HG03432 (cell line): ENCODE data around the gene RINL.

Source experiments
- ATAC-seq: cut with Tn5 transposase; IDR thresholded peaks from one replicate; pipeline ENCODE4 v1.9.1; 2021; ENCODE audit warnings: mild to moderate bottlenecking, moderate library complexity; ENCODE audit not compliant: unreplicated experiment

RINL gene

GRCh38 chr19:38849860-38850435 is 28.1 kb downstream of the RINL start, which contains the start of gene HNRNPL:
TSS of gene HNRNPL (minus strand) at chr19:38849986. CDS start at chr19:38849966, 20 bp downstream.
- peak; percentile 51 for ATAC-seq

- ATAC-seq = peak; percentile 29
These were observed 28.8 kb downstream of the RINL start for GRCh38 chr19:38849147-38849859.

- ATAC-seq = no peak
These were observed 29.6 kb downstream of the RINL start for GRCh38 chr19:38848299-38849146.

DNA sequence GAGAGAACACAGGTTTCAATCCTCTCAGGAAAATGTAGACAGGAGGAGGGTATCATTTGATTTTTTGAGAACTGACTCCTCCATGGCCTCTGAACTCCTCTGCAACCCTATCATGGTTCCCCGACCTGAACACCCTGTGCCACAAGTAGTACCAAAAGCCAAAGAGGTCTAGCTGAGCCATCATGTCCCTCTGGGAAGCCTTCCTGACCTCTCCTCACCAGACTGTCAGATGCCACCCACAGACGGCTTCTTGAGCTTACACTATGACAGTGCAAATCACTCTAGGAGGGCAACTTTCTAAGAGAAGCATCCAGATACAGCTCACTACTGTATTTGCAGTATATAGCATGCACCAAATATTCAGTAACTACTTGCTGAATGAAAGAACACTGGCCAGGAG is 32.0 kb downstream of the RINL start:
- ATAC-seq = no peak

DNA sequence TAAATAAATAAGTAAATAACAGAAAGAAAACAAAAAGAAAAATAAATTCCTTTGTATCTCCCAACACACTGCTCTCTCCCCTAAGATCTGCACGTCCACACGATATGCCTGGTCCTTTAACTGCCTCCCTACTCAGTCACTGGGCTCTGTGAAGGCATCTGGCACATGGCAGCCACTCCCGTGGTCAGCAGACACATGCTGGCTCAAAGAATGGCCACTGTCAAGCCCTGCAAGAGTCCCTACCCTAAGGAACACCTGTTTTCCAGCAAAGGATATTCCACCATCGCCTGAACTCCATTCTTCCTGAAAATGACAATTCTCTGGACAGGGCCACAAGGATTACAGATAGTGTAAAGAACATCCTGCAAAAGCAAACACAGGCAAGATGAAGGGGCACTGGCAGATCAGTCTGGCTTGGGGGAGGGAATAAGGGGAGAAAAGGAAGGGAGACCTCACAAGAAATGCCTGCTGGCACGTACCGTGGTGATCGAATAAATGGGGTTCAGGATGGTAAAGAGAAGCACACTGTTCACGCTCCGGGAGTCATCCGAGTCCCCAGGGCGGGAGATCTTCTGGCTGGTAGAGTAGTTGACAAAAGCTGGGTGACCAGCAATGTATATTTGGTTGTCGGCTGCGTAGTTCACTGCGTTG is 32.6 kb downstream of the RINL start:
- ATAC-seq = no peak

GRCh38 chr19:38844093-38844686 is 33.9 kb downstream of the RINL start:
- no peak for ATAC-seq

DNA sequence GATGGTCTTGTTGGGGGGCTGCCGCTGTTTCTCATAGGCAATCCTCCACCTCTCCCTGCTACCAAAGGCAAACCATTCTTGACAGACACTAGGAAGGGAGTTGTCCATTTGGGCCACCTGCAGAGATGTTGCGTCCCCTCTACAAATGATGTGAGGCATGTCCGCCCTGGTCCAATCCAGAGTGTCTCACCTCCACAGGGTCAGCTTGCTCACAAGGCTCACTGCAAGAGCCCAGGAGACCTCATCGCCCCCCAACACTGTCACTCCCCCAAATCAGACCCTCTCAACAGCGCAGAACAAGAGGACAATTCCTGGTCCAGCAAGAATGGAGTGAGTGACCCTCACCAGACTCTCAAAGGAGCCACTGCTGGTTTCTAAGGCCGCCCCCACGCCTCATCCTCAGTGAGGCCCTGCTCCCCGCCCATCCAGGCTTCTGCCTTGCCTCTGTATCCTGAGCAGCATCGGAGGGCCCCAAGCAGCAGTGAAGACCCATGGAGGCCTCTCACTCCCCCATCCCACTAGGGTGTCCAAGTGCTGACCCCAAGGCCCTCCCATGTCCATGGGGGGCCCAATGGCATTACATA is 34.8 kb downstream of the RINL start:
- ATAC-seq = no peak

- no peak for ATAC-seq
These were observed 35.5 kb downstream of the RINL start for GRCh38 chr19:38842439-38843174.

DNA sequence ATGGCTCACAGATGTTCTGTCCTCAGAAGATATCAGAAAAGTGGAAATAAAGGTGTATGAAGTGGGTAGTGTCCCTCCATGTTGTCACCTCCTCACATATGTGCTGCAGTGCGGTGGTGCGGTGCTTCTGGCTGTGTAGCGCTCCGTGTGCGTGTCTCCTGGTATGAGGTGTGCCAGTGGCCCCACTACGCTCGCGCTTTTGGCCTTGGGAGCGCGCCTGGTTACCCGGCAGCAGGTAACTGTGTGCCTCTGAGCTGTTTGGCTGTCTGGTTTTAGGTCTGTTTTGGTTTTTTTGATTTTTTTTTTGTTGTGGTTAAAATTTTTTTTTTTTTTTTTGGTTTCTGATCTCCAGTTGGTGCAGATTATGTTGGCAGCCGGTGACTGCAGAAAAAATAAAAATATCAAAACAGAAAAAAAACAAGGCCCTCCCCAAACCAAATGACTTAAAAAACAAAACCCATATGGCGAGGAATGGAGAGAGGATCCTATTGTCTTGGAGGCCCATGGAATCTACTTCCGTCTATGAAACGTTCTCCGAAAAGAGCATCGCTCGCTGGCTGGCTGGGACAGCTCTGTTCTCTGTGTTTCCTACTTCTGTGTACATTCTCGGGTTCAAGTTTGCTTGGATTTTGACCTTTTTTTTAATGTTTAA is 36.2 kb downstream of the RINL start:
- ATAC-seq = no peak

- ATAC-seq = no peak
These were observed 36.8 kb downstream of the RINL start for GRCh38 chr19:38841180-38841766.

GRCh38 chr19:38840583-38840968 is 37.5 kb downstream of the RINL start:
- no peak for ATAC-seq

GRCh38 chr19:38839816-38840582 is 38.1 kb downstream of the RINL start:
- ATAC-seq = no peak

DNA sequence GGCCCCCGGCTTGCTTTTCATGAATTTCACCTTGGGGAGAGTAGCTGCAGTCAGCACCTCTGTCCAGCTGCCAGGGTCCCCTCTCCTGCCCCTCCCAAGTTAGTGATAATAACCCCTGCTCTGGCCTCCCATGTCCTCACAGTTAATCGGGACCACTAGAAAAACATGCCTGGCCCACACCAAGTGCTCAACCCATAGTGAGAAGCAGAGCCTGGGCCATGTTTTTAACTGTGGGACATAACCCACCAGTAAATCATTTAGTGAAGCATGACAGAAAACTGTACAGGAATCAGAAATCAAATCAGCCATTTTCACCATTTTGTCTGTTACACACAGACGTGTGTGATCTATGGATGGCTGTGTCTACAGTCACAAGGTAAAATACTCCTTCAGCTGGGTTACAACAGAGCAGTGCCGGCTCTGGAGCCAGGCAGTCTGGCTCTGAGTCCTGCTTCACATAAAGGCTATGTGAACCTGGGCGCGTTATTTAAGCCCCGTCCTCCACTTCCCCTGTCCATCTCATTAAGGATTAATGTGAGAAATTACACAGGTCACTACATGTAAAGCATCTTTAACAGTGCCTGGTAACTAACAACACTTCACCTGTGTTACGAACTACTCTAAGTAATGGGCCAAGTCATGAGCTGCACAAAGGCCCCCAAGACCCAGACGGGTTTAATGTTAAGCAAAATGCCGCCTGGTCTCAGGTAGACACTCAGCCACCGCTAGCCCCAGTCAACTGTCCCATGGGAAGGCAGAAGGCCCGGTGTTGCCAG is 38.9 kb downstream of the RINL start:
- no peak for ATAC-seq

DNA sequence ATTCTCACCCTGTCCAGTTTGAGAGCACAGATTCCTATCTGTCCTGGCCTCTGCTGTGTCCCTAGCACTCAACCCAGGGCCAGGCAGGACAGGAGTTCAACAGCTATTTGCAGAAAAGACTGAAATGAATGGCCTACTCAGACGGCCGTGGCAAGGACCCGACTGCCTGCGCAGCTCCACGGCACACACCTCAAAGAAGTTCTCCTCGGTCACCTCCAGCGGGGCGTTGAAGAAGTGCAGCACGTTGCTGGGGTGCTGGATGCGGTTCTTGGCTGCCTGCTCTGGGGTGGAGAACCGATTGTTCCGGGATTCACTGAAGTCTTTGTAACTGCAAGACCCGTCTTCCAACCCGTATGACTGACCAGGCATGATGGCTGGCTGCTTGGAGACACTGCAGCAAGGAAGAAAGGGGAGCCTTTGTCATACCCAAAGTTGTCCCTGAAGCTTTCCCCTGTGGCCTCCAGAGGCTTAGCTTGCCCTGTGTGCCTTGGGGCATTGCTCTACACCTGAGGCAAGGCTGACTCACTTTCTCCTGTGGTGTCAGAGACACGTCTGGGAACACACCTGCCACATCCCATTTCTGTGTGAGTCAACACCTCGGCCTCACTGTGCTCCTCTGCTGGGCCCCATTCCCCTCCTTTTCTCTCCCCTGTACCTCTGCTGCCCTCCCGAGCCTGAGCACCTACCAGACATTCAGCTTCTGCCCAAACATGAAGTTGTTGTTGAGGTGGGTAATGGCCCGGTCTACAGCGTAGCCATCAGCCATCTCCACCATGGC is 39.7 kb downstream of the RINL start:
- no peak for ATAC-seq

GRCh38 chr19:38837656-38838121 is 40.4 kb downstream of the RINL start:
- ATAC-seq = no peak

- ATAC-seq = no peak
These were observed 41.0 kb downstream of the RINL start for GRCh38 chr19:38836983-38837626.
